Measurements from ENCODE around the gene RTN4IP1. TPM values are rescaled to one million over a fixed set of nuclear protein-coding genes. Genes with fewer than 3 reads are reported as not detected.

RTN4IP1 gene
- total RNA-seq, 1 experiment from 2014 or later: 12.5 TPM

DNA sequence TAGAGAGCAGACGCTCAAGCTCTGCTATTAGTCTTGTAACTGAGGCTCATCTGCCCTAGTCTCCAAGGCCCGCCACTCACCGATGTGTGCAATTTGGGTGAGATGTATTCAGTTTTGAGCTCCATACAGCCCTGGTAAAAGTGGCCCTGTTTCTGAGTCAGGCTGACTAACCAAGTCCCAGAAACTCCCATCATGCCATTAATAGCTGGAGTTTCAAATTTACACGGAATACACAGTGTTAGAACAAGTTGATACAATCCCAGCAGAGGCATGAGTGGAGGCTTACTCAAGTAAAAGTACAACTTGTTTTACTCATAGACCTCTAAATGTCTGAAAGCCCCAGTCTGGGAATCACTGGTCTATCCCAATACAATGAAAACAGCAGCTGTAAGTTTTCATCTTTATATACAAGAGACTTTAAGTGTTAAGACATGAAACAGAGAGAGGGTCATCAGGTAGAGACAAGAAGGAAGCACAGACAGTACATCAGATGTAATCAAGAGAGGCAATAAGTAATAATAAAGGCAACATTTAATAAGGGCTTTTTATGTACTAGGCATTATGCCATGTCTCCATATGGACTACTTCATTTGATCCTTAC lies 42.4 kb downstream of the RTN4IP1 start:
- H4K8ac ChIP-seq (replicated peaks; ENCODE audit: insufficient read length, low read depth, low read length): no peak overlapping the region
- no peak overlapping the region for H2BK20ac ChIP-seq (ENCODE audit: low read depth, low read length, poor library complexity, severe bottlenecking)
- no peak overlapping the region for H2BK5ac ChIP-seq (ENCODE audit: insufficient read length, low read length)
- TF ChIP-seq, protein P1, sequence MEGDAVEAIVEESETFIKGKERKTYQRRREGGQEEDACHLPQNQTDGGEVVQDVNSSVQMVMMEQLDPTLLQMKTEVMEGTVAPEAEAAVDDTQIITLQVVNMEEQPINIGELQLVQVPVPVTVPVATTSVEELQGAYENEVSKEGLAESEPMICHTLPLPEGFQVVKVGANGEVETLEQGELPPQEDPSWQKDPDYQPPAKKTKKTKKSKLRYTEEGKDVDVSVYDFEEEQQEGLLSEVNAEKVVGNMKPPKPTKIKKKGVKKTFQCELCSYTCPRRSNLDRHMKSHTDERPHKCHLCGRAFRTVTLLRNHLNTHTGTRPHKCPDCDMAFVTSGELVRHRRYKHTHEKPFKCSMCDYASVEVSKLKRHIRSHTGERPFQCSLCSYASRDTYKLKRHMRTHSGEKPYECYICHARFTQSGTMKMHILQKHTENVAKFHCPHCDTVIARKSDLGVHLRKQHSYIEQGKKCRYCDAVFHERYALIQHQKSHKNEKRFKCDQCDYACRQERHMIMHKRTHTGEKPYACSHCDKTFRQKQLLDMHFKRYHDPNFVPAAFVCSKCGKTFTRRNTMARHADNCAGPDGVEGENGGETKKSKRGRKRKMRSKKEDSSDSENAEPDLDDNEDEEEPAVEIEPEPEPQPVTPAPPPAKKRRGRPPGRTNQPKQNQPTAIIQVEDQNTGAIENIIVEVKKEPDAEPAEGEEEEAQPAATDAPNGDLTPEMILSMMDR (conservative IDR thresholded peaks at IDR 0.05): no peak
- no peak overlapping the region for H2BK12ac ChIP-seq (ENCODE audit: insufficient read length, low read depth, low read length)
- peaks cover 18 to 20% of the 10 kb centered on the region in 2 experiments for H3K4me1 Mint-ChIP-seq
- H2BK120ac ChIP-seq (ENCODE audit: low read depth, low read length, poor library complexity, severe bottlenecking): no peak overlapping the region
- peaks cover 3 to 4% of the 10 kb centered on the region in 2 experiments; a peak in 2 of 5 replicates for H3K9me3 Mint-ChIP-seq
- H3K27ac ChIP-seq (ENCODE audit: insufficient read length, low read depth, low read length): no peak overlapping the region
- H3K36me3 Mint-ChIP-seq (ENCODE audit: insufficient read depth in 1 of 3, low read depth in 3 of 3): peaks cover 16 to 53% (median 52%) of the 10 kb centered on the region in 3 experiments
- no peak for DNase-seq
- no peak overlapping the region for H4K5ac ChIP-seq (ENCODE audit: insufficient read length, low read depth, low read length)
- H3K27me3 ChIP-seq (ENCODE audit: insufficient read depth, low read length): no peaks in the 10 kb centered on the region
- no peaks in the 10 kb centered on the region for H4K20me1 ChIP-seq (ENCODE audit: control insufficient read depth, insufficient read depth, insufficient read length)
- H3K4ac ChIP-seq (ENCODE audit: low read depth, low read length): no peak overlapping the region
- H3K23ac ChIP-seq (ENCODE audit: insufficient read length, low read depth, low read length): no peak overlapping the region
- no CpG with 5 or more reads among the region's 4 CpGs for WGBS (ENCODE audit: extremely low coverage, insufficient read length, low lambda C conversion rate)
- 0 out of 7 replicates have a peak overlapping the region, but pooled peaks of 1 of the 3 experiments have one; percentile 52 for H3K27ac Mint-ChIP-seq
- no peak overlapping the region for H3K18ac ChIP-seq (ENCODE audit: insufficient read length, low read depth, low read length)
- H3K79me1 ChIP-seq (ENCODE audit: insufficient read depth, low read depth, low read length, poor library complexity, severe bottlenecking): no peaks in the 10 kb centered on the region
- H4K91ac ChIP-seq (ENCODE audit: insufficient read length, low read depth, low read length): no peak overlapping the region
- no peak overlapping the region for H3T11ph ChIP-seq (ENCODE audit: low read length)
- H3K4me1 ChIP-seq (ENCODE audit: insufficient read depth, low read length): no peaks in the 10 kb centered on the region
- no peak overlapping the region for H2AK5ac ChIP-seq (ENCODE audit: insufficient read length, low read length)
- H3K4me2 ChIP-seq (ENCODE audit: insufficient read depth, insufficient read length, low read length): no peak overlapping the region
- H3K27me3 Mint-ChIP-seq (ENCODE audit: low read depth): no peaks in the 10 kb centered on the region; the same call in 1 of the 2 replicates
- H3K4me3 Mint-ChIP-seq: no peak overlapping the region
- no peaks in the 10 kb centered on the region for H3K23me2 ChIP-seq (ENCODE audit: insufficient read length, low read depth, low read length, poor library complexity, severe bottlenecking)
- no peaks in the 10 kb centered on the region for H3K79me2 ChIP-seq (ENCODE audit: insufficient read depth, low read length)
- no peak overlapping the region for H3K14ac ChIP-seq (ENCODE audit: insufficient read depth, low read length)
- no peak overlapping the region for H2AFZ ChIP-seq (ENCODE audit: low read length)
- no peak overlapping the region for H3K56ac ChIP-seq (ENCODE audit: insufficient read length, low read depth, low read length)
- H3K9ac ChIP-seq (ENCODE audit: extremely low read depth, insufficient read length, low read length): no peak overlapping the region
- no peak overlapping the region for H2BK15ac ChIP-seq (ENCODE audit: low read depth, low read length)
- no peaks in the 10 kb centered on the region for H3K9me3 ChIP-seq (ENCODE audit: control insufficient read depth, low read depth, low read length)

Data from H9 (cell line).